Osteocyte (in vitro differentiated cells): ENCODE data around the gene SRGAP3. TPM values are rescaled to one million over a fixed set of nuclear protein-coding genes. Genes with fewer than 3 reads are reported as not detected.

Experiments
- DNase-seq: peaks from one replicate; pipeline ENCODE4 v3.0.0; 2021; ENCODE audit warnings: mixed read lengths; ENCODE audit not compliant: unreplicated experiment; ENCODE audit errors: extremely low spot score
- H3K27ac Mint-ChIP-seq: one replicate; pipeline ENCODE4 v1.8.0; 2021; ENCODE audit warnings: mild to moderate bottlenecking, mixed read lengths; ENCODE audit not compliant: unreplicated experiment
- H3K27me3 Mint-ChIP-seq: one replicate; pipeline ENCODE4 v1.8.0; 2021; ENCODE audit warnings: mixed read lengths; ENCODE audit not compliant: unreplicated experiment
- H3K36me3 Mint-ChIP-seq: one replicate; pipeline ENCODE4 v1.8.0; 2021; ENCODE audit warnings: mixed read lengths; ENCODE audit not compliant: unreplicated experiment
- H3K4me1 Mint-ChIP-seq: one replicate; pipeline ENCODE4 v1.8.0; 2021; ENCODE audit warnings: mixed read lengths; ENCODE audit not compliant: unreplicated experiment
- H3K4me3 Mint-ChIP-seq: one replicate; pipeline ENCODE4 v1.8.0; 2021; ENCODE audit warnings: mild to moderate bottlenecking, moderate library complexity, mixed read lengths; ENCODE audit not compliant: unreplicated experiment
- H3K9me3 Mint-ChIP-seq: one replicate; pipeline ENCODE4 v1.8.0; 2021; ENCODE audit warnings: mixed read lengths; ENCODE audit not compliant: unreplicated experiment
- CTCF ChIP-seq: fragments of 200-600 bp; sonication (generic); IDR thresholded peaks from 2 replicates; pipeline ENCODE4 v1.5.0; 2021; ENCODE audit warnings: antibody characterized with exemption, mild to moderate bottlenecking, moderate library complexity
- total RNA-seq: library from RNA; stranded (reverse); gene quantifications from 2 replicates; pipeline ENCODE4 v1.2.1, GENCODE V29; 2021

Gene SRGAP3
- total RNA-seq, 1 donor from 2014 or later = 2.6 TPM

GRCh38 chr3:9233101-9233500 lies 16.3 kb downstream of the SRGAP3 start:
- Mint-ChIP-seq H3K9me3 (no peaks in the 10 kb centered on the region), H3K4me1 (no peaks in the 10 kb centered on the region), H3K36me3 (no peaks in the 10 kb centered on the region), H3K27ac (no peak overlapping the region), H3K4me3 (no peak overlapping the region), H3K27me3 (peaks cover 33% of the 10 kb centered on the region)
- DNase-seq = no peak
- no peak for TF ChIP-seq CTCF

GRCh38 chr3:9231937-9232336 lies 17.5 kb downstream of the SRGAP3 start:
- Mint-ChIP-seq H3K36me3 (no peaks in the 10 kb centered on the region), H3K27ac (no peak overlapping the region), H3K27me3 (peaks cover 36% of the 10 kb centered on the region), H3K4me1 (no peaks in the 10 kb centered on the region), H3K9me3 (no peaks in the 10 kb centered on the region), H3K4me3 (no peak overlapping the region)
- no peak for TF ChIP-seq CTCF
- no peak for DNase-seq

- peaks cover 41% of the 10 kb centered on the region for H3K27me3 Mint-ChIP-seq
- no peak for TF ChIP-seq CTCF
- no peak overlapping the region for H3K4me3 Mint-ChIP-seq
- DNase-seq = no peak
- no peak overlapping the region for H3K27ac Mint-ChIP-seq
- H3K9me3 Mint-ChIP-seq = no peaks in the 10 kb centered on the region
- no peaks in the 10 kb centered on the region for H3K36me3 Mint-ChIP-seq
- no peaks in the 10 kb centered on the region for H3K4me1 Mint-ChIP-seq
Measured at GRCh38 chr3:9231471-9231870, 18.0 kb downstream of the SRGAP3 start.

GRCh38 chr3:9231006-9231405 lies 18.4 kb downstream of the SRGAP3 start:
- peaks cover 42% of the 10 kb centered on the region for H3K27me3 Mint-ChIP-seq
- no peak overlapping the region for H3K27ac Mint-ChIP-seq
- no peak for TF ChIP-seq CTCF
- H3K9me3 Mint-ChIP-seq = no peaks in the 10 kb centered on the region
- no peak for DNase-seq
- no peaks in the 10 kb centered on the region for H3K4me1 Mint-ChIP-seq
- H3K36me3 Mint-ChIP-seq = no peaks in the 10 kb centered on the region
- no peak overlapping the region for H3K4me3 Mint-ChIP-seq

GRCh38 chr3:9230596-9230995 lies 18.9 kb downstream of the SRGAP3 start:
- Mint-ChIP-seq H3K4me1 (no peaks in the 10 kb centered on the region), H3K27me3 (peaks cover 40% of the 10 kb centered on the region), H3K9me3 (no peaks in the 10 kb centered on the region), H3K4me3 (no peak overlapping the region), H3K36me3 (no peaks in the 10 kb centered on the region), H3K27ac (no peak overlapping the region)
- DNase-seq = no peak
- no peak for TF ChIP-seq CTCF
